ENCODE data around the gene FCER2.

FCER2 gene

GRCh38 chr19:7744199-7744786 lies 42.4 kb upstream of the FCER2 start:
- no peaks in the 10 kb centered on the region for H3K79me2 ChIP-seq (ENCODE audit: insufficient read depth, low read length)
- no peaks in the 10 kb centered on the region for H3K27me3 ChIP-seq (ENCODE audit: insufficient read depth, low read length, poor library complexity)
- DNase-seq, result no peak
- H3K4me2 ChIP-seq (ENCODE audit: insufficient read depth, low read length), result no peak overlapping the region
- no peak overlapping the region for H3K9ac ChIP-seq (ENCODE audit: low read depth, low read length)
- no peak overlapping the region for H2AFZ ChIP-seq (ENCODE audit: low read depth, low read length)
- TF ChIP-seq EZH2 (IDR thresholded peaks at IDR 0.05; ENCODE audit: borderline replicate concordance, low read depth, low read length, severe bottlenecking) (no peak), CTCF (IDR thresholded peaks at IDR 0.05; ENCODE audit: borderline replicate concordance, extremely low read depth, low read length, poor library complexity, severe bottlenecking) (no peak)
- no peak overlapping the region for H3K27ac ChIP-seq (ENCODE audit: low read length)
- no peak overlapping the region for H3K4me3 ChIP-seq (ENCODE audit: low read depth in 1 of 2, low read length in 2 of 2)
- H3K9me3 ChIP-seq (ENCODE audit: insufficient read depth, low read length, severe bottlenecking), result no peaks in the 10 kb centered on the region
- ATAC-seq (ENCODE audit: insufficient read depth, low read depth), result no peak
- H3K36me3 ChIP-seq (ENCODE audit: insufficient read depth, low read length), result no peaks in the 10 kb centered on the region
- no peaks in the 10 kb centered on the region for H4K20me1 ChIP-seq (ENCODE audit: insufficient read depth, low read length)
- no peaks in the 10 kb centered on the region for H3K4me1 ChIP-seq (ENCODE audit: insufficient read depth, low read length)

GRCh38 chr19:7743425-7743841 lies 41.5 kb upstream of the FCER2 start:
- ATAC-seq (ENCODE audit: insufficient read depth, low read depth) (no peak), DNase-seq (no peak)
- H3K27ac ChIP-seq (ENCODE audit: low read length), result no peak overlapping the region
- no peaks in the 10 kb centered on the region for H3K4me1 ChIP-seq (ENCODE audit: insufficient read depth, low read length)
- no peaks in the 10 kb centered on the region for H3K9me3 ChIP-seq (ENCODE audit: insufficient read depth, low read length, severe bottlenecking)
- H3K4me2 ChIP-seq (ENCODE audit: insufficient read depth, low read length), result no peak overlapping the region
- no peak overlapping the region for H3K4me3 ChIP-seq (ENCODE audit: low read depth in 1 of 2, low read length in 2 of 2)
- H3K79me2 ChIP-seq (ENCODE audit: insufficient read depth, low read length), result no peaks in the 10 kb centered on the region
- H3K36me3 ChIP-seq (ENCODE audit: insufficient read depth, low read length), result no peaks in the 10 kb centered on the region
- H4K20me1 ChIP-seq (ENCODE audit: insufficient read depth, low read length), result no peaks in the 10 kb centered on the region
- no peak overlapping the region for H2AFZ ChIP-seq (ENCODE audit: low read depth, low read length)
- H3K27me3 ChIP-seq (ENCODE audit: insufficient read depth, low read length, poor library complexity), result no peaks in the 10 kb centered on the region
- no peak overlapping the region for H3K9ac ChIP-seq (ENCODE audit: low read depth, low read length)
- TF ChIP-seq EZH2 (IDR thresholded peaks at IDR 0.05; ENCODE audit: borderline replicate concordance, low read depth, low read length, severe bottlenecking) (no peak), CTCF (IDR thresholded peaks at IDR 0.05; ENCODE audit: borderline replicate concordance, extremely low read depth, low read length, poor library complexity, severe bottlenecking) (no peak)

GRCh38 chr19:7742991-7743390 lies 41.1 kb upstream of the FCER2 start:
- no peak overlapping the region for H3K27ac ChIP-seq (ENCODE audit: low read length)
- no peak overlapping the region for H3K4me3 ChIP-seq (ENCODE audit: low read depth in 1 of 2, low read length in 2 of 2)
- no peak overlapping the region for H3K4me2 ChIP-seq (ENCODE audit: insufficient read depth, low read length)
- H3K36me3 ChIP-seq (ENCODE audit: insufficient read depth, low read length), result no peaks in the 10 kb centered on the region
- no peak for ATAC-seq (ENCODE audit: insufficient read depth, low read depth)
- TF ChIP-seq EZH2 (IDR thresholded peaks at IDR 0.05; ENCODE audit: borderline replicate concordance, low read depth, low read length, severe bottlenecking) (no peak), CTCF (IDR thresholded peaks at IDR 0.05; ENCODE audit: borderline replicate concordance, extremely low read depth, low read length, poor library complexity, severe bottlenecking) (no peak)
- no peak overlapping the region for H2AFZ ChIP-seq (ENCODE audit: low read depth, low read length)
- H3K27me3 ChIP-seq (ENCODE audit: insufficient read depth, low read length, poor library complexity), result no peaks in the 10 kb centered on the region
- H3K4me1 ChIP-seq (ENCODE audit: insufficient read depth, low read length), result no peaks in the 10 kb centered on the region
- no peaks in the 10 kb centered on the region for H3K79me2 ChIP-seq (ENCODE audit: insufficient read depth, low read length)
- DNase-seq, result no peak
- no peaks in the 10 kb centered on the region for H4K20me1 ChIP-seq (ENCODE audit: insufficient read depth, low read length)
- no peaks in the 10 kb centered on the region for H3K9me3 ChIP-seq (ENCODE audit: insufficient read depth, low read length, severe bottlenecking)
- H3K9ac ChIP-seq (ENCODE audit: low read depth, low read length), result no peak overlapping the region
